BJ (cell line): Measurements from ENCODE around the gene IL3. TPM values are rescaled to one million over a fixed set of nuclear protein-coding genes. Genes with fewer than 3 reads are reported as not detected.

Experiments
- CTCF ChIA-PET: fragments of 350-600 bp; formaldehyde crosslinking; extraction: SDS; loops from one replicate; lab custom pipeline; 2021; ENCODE audit warnings: antibody characterized with exemption, inconsistent platforms; lab: Yijun Ruan, JAX
- POLR2A ChIA-PET: fragments of 300-600 bp; sonication (Branson Sonifier 250); formaldehyde crosslinking; extraction: SDS; loops from one replicate; lab custom pipeline; 2021; ENCODE audit warnings: antibody characterized with exemption; lab: Charles Lee
- DNase-seq: peaks from one replicate; pipeline ENCODE4 v3.0.0-alpha.2; 2011; ENCODE audit warnings: low read depth
- H3K27me3 ChIP-seq: 2 replicates; pipeline ENCODE4 v1.6.0; 2011; ENCODE audit warnings: low read length; ENCODE audit not compliant: control insufficient read depth, insufficient read depth
- H3K36me3 ChIP-seq: 2 replicates; pipeline ENCODE4 v1.5.1; 2011; ENCODE audit warnings: low read length; ENCODE audit not compliant: control insufficient read depth, insufficient read depth
- H3K4me3 ChIP-seq: 2 replicates; pipeline ENCODE4 v1.5.1; 2011; ENCODE audit warnings: low read depth, mild to moderate bottlenecking, control low read depth, low read length
- polyA plus RNA-seq: library from polyadenylated mRNA; depleted of rRNA; stranded (reverse); fragments of >200 nt; gene quantifications from 2 replicates; pipeline ENCODE4 v1.2.3, GENCODE V29; 2011
- TF ChIP-seq, protein P1 (sequence below): IDR thresholded peaks from 2 replicates; pipeline ENCODE4 v1.5.1; 2011; ENCODE audit warnings: low read depth, mild to moderate bottlenecking, control low read depth, inconsistent platforms, low read length, moderate library complexity; ENCODE audit not compliant: insufficient read depth

IL3 gene
- polyA plus RNA-seq, 1 experiment: not detected

DNA sequence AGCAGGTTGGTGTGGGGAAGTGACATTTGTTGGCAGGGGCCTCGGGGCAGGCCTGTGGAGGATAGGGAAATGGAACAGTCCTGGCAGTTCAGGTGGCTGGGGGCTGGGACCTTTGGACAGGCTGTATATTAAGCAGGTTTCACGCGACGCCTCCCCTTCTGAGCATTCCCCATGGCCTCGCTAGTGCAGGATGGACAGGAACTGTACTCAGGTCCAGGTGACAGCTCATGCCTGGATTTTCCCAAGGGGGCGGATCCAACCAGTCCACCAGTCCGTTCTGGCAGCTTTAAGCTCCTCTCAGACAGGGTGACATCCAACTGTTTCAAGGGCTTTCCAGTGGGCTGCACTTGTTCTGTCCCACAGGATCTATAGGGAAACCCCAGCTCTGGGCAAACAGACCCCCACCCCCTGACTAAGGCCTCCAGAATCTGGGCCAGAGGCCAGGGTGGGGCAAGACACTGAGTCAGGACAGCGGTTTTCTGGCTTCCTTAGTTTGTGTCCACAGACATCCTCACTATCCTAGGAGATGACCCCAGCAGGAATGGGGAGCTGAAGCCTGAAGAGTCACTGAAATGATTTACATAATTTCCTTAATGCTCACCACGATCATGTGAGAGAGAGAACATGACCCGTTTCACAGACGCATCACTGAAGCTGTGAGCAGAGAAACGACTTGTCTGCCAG lies 34.1 kb downstream of the IL3 start:
- no peaks in the 10 kb centered on the region for H3K36me3 ChIP-seq

DNA sequence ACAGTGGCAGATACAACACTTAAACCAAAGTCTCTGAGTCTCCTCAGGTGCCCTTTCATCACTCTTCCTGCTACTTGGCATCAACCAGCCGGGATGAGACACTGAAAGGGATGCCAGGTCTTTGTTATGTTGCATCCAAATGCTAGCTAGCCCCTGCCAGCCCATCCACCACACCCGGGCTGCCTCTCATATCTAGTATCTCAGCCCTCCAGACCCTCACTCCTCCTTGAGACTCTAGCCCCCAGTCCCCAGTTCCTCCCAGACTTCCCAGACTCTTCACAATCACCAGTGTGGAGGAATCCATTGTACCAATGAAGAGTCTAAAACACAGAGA lies 34.6 kb downstream of the IL3 start:
- CTCF ChIA-PET: interaction anchor here (1.2 to 1.4 kb wide), 3 partner anchors 9 to 85 kb away, joined by 3 to 5 read pairs (median 4); no protein-coding TSS in a partner anchor
- Histone ChIP-seq H3K27me3 (no peaks in the 10 kb centered on the region), H3K36me3 (no peaks in the 10 kb centered on the region), H3K4me3 (no peak overlapping the region)
- POLR2A ChIA-PET: no interaction called here
- DNase-seq: no peak
- TF ChIP-seq, protein P1, sequence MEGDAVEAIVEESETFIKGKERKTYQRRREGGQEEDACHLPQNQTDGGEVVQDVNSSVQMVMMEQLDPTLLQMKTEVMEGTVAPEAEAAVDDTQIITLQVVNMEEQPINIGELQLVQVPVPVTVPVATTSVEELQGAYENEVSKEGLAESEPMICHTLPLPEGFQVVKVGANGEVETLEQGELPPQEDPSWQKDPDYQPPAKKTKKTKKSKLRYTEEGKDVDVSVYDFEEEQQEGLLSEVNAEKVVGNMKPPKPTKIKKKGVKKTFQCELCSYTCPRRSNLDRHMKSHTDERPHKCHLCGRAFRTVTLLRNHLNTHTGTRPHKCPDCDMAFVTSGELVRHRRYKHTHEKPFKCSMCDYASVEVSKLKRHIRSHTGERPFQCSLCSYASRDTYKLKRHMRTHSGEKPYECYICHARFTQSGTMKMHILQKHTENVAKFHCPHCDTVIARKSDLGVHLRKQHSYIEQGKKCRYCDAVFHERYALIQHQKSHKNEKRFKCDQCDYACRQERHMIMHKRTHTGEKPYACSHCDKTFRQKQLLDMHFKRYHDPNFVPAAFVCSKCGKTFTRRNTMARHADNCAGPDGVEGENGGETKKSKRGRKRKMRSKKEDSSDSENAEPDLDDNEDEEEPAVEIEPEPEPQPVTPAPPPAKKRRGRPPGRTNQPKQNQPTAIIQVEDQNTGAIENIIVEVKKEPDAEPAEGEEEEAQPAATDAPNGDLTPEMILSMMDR: no peak

More for the DNA sequence above, 34.1 kb downstream of the IL3 start:
- no peak overlapping the region for H3K4me3 ChIP-seq
- ChIA-PET CTCF (interaction anchor here (0.6 to 1.5 kb wide), 5 partner anchors 8 to 95 kb away, joined by 3 to 5 read pairs (median 4); no protein-coding TSS in a partner anchor), POLR2A (no interaction called here)
- DNase-seq: peak; percentile 94
- TF ChIP-seq, protein P1: no peak
- H3K27me3 ChIP-seq: no peaks in the 10 kb centered on the region

DNA sequence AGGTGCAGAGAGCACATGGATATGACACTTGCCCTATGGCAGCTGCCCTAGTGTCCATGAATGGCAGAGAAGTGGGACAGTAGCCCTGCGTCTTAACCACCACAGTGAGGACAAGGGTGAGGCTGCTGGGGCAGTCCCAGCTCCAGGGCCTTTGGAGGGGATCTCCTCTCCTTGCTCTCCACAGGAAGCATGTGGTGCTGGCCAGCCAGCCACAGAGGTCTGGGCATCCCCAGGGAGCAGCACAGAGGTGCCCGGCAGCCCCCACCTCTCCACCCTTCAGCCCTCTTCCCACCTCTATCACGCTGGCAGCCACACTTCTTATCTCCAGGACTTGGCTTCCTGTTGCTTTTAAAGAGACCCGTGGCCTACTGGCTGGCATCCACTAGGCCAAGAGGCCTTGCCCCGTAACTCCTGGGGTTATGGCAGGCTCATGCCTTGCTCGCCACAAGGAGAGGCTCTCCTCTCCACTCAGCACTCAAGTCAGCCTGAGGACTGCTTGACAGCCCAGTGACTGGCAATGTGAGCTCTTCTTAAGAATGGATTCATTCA lies 35.0 kb downstream of the IL3 start:
- Histone ChIP-seq H3K4me3 (no peak overlapping the region), H3K27me3 (no peaks in the 10 kb centered on the region), H3K36me3 (no peaks in the 10 kb centered on the region)
- ChIA-PET CTCF (interaction anchor here (1.1 to 1.4 kb wide), 3 partner anchors 10 to 32 kb away, joined by 3 to 5 read pairs (median 3); no protein-coding TSS in a partner anchor), POLR2A (no interaction called here)
- DNase-seq: no peak
- TF ChIP-seq, protein P1: no peak

DNA sequence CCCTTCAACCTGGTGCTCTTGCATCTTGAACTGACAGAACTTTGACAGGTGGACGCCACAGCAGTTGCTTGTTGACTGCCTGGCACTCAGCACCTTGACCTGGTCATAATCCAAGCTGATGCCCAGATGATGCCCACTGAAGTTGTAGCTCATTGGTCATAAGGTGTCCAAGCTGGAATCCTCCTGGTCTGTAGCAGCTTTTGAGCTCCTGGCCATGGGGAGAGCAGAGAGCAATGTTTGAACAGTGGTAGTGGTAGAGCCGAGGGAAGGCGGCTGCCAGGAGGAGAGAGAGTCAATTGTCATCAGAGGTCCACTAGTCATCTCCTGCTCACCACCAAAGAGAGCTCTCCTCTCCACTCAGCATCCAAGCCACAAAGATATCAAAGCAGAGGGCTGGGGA lies 36.4 kb downstream of the IL3 start:
- Histone ChIP-seq H3K4me3 (no peak overlapping the region), H3K27me3 (no peaks in the 10 kb centered on the region), H3K36me3 (no peaks in the 10 kb centered on the region)
- ChIA-PET CTCF (interaction anchor here (1.0 to 1.1 kb wide), 2 partner anchors 33 to 399 kb away, joined by 3 read pairs; no protein-coding TSS in a partner anchor), POLR2A (no interaction called here)
- TF ChIP-seq, protein P1: no peak
- DNase-seq: no peak

DNA sequence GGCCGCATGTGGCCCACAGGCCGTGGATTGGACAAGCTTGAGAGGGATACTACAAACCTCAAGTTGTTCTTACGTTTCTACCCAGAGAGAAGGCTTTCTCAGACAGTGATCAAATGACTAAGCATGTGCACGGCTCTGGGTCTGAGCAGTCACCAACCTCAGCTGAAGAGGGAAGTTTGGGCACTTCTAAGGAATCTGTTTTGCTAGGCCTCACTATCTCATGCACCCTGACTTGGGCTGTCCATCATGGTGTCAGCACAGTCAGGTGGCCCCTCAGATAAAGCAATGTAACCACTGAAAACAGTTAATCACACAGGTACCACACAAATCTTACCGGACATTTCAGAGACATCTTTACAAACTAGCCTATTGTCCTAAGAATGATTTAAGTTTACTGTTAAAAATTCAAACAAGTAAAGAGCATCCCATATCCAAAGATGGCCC lies 37.7 kb downstream of the IL3 start:
- no peak for DNase-seq
- Histone ChIP-seq H3K4me3 (no peak overlapping the region), H3K27me3 (no peaks in the 10 kb centered on the region), H3K36me3 (no peaks in the 10 kb centered on the region)
- POLR2A ChIA-PET: interaction anchor here (0.6 kb wide), 1 partner anchor 528 kb away, joined by 15 read pairs; no protein-coding TSS in a partner anchor
- CTCF ChIA-PET: interaction anchor here (0.6 to 0.9 kb wide), 2 partner anchors 33 to 566 kb away, joined by 3 read pairs; no protein-coding TSS in a partner anchor
- TF ChIP-seq, protein P1: no peak
